NCI-H187 (cell line): ENCODE measurements around the gene TKT.
"Not testable (repeated sequence)": the region's sequence is repeated elsewhere in the genome, so short reads cannot be mapped to it uniquely, and the experiment has no call there.

Experiments used
- DNase-seq, 2 experiments: peaks; one replicate each; lab custom pipeline; 2025; lab: John Stamatoyannopoulos, UW

TKT gene

DNA sequence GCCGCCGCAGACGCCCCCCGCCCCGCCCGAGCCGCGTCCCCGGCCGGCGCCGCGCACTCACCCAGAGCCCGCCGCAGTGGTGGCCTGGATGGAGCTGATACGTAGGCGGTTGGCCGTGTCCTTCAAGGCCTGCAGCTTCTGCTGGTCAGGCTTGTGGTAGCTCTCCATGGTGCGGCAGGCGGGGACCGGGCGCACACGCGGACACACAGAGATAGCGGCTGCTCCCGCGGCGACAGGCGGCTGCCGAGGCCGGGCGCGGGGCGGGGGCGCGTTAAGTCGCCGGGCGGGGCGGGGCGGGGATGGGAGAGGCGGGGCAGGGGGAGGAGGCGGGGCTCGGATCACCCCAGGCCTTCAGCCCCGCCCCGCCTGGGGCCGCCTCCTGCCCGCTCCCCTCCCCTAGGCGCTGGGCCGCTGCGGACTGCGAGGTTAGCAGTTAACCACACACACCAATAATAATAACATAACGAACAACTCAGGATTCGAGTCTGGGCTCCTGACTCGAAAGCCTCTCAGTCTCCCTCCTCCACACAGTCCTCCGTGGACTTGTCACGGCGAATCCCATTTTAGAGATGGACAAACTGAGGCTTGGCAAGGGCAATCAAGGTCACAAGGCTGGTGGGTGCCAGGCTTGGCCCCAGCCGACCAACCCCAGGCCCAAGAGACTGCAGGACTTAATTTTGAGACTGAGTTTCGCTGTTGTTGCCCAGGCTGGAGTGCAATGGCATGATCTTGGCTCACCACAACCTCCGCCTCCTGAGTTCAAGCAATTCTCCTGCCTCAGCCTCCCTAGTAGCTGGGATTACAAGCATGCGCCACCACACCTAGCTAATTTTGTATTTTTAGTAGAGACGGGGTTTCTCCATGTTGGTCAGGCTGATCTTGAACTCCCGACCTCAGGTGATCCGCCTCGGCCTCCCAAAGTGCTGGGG, at the start of gene TKT:
Gene TKT (minus strand): TSS at position 248 of the 929 bp plus-strand sequence. CDS start 80 bp downstream, at position 168.
- peak; percentile 19 to 62 for DNase-seq

DNA sequence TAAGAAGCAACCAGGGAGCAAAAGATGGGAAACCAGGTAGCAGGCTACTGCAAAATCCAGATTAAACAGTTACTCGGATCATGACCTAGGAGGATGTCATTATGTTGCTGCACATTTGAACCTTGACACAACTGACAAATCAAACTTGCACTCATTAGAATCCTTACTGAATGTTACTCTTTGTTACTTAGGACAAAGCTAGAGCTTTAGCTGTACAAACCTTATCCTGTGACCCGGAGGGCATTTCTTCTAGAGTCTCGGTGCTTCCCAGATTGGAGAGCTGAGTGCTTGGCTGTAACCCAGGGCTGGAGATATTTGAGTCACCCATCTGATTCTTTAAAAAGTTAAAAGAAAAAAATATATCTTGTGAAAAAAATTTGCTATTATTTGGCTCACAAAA, 48.1 kb upstream of the TKT start:
- DNase-seq: no peak

DNA sequence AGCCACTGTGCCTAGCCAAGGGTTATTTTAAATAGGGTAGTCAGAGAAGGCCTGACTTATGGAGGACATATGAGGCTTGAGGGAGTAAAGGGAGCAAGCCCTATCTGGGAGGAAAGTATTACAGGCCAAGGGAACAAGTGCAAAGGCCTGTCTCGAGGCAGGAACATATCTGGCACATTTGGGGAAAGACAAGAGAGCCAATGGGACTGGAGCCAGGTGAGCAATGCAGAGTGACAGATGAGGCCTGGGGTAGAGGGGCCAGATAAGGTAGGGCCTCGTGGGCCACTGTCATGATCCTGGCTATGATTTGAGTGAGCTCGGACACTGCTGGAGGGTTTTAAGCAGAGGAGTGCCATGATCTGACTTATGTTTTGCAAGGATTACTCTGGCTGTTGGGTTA, 47.7 kb upstream of the TKT start:
- no peak for DNase-seq

DNA sequence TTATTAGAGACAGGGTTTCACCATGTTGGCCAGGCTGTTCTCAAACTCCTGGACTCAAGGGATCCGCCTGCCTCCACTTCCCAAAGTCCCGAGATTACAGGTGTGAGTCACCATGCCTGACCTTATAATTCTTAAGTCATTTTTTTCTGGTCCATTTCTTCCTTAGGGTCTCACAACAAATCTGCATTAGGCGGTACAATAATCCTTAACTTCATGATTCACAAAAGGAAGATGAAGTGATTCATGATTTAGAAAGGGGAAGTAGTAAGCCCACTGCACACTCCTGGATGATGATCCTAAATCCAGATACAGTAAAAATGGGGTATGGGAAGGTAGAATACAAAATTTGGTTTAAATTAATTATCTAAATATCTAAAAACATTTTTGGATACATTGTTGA, 45.0 kb upstream of the TKT start:
- DNase-seq: no peak

DNA sequence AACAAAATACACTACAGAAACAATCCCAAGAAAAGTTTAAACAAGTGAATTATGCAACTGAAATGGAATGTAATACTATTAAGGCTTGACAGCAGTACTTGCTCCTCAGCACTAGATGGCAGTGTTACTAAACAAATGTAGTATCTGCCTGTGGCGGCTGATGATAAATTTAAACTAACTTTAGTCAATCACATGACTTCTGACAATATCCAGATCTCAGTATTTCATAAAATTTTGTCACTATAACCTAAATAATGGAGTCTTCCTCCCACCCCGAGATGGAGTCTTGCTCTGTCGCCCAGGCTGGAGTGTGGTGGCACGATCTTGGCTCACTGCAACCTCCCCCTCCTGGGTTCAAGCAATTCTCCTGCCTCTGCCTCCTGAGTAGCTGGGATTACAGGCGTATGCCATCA, 43.8 kb upstream of the TKT start:
- DNase-seq: not testable (repeated sequence)

DNA sequence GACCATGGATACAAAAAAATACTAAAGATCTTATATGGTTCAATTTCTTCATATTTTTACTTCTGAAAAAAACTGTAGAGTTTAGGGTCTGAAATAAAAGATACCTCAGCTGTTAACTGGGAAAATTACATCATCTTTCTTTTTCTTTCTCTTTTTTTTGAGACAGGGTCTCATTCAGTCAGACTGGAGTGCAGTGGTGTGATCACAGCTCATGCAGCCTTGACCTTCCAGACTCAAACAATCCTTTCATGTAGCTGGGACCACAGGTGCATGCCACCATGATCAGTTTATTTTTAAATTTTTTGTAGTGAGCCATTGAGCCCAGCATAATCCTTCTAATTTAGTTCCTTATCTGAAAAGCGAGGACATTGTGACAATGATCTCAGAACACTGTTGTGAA, 39.6 kb upstream of the TKT start:
- no peak for DNase-seq

- DNase-seq: no peak
Measured at GRCh38 chr3:53293867-53294266, 38.0 kb upstream of the TKT start.

GRCh38 chr3:53288214-53288613, 32.4 kb upstream of the TKT start:
- no peak for DNase-seq

- no peak for DNase-seq
Measured at GRCh38 chr3:53287131-53287629, 31.4 kb upstream of the TKT start.

GRCh38 chr3:53286727-53287126, 30.9 kb upstream of the TKT start:
- DNase-seq: no peak

DNA sequence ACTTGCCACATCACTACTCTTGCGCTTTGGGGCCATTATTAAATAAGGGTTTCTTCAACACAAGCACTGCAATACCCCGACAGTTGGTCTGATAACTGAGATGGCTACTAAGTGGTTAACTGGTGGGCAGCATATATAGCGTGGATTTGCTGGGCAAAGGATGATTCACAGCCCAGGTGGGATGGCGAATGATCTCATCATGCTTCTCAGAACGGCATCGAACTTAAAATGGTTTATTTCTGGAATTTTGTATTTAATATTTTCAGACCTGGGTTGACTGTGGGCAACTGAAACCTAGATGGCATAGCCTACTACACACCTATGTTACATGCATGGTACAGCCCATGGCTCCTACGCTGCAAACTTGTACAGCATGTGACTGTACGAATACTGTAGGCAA, 26.8 kb upstream of the TKT start:
- no peak for DNase-seq

DNA sequence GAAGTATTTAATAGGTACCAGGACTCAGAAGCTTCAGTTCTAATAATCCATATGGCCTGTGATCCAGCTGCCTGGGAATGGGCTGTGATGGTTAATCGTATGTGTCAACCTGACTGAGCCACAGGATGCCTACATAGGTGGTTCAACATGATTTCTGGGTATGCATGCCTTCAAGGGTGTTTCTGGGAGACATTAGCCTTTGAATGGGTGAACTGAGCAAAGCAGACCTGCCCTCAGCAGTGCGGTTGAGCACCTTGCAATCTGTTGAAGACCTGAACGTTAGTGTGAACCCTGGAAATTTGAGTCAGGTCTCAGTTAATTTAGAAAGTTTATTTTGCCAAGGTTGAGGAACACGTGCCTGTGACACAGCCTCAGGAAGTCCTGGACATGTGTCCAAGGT, 22.8 kb upstream of the TKT start:
- DNase-seq: no peak

DNA sequence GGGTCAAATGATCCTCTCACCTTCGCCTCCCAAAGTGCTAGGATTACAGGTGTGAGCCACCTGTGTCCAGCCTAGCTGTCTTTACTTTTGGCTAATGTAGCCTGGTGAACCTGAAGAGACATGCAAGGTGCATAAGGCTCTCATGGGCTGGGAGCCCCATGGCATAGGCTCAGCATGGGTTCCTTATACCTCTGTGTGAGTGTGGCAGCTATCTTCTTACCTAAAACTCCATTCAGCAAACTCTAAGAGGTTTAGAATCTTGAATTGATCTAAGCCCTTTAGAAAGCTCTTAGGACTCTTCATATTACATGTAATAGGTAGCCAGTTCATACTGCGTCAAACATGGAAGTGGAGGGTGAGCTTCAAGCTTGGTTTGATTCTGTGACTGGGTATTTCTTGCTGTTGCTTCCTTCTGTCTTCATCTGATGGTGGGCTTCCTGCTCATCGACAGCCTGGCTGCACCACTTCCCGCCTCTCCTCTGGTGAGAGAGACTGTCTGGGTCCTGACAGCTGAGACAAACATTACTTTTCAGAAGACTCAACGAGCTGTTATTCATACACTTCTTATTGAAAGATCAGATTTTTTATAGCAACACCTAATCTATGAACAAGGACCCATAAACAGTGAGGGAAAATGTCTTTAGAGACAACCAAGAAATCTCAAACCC, 19.2 kb upstream of the TKT start:
- DNase-seq: no peak

DNA sequence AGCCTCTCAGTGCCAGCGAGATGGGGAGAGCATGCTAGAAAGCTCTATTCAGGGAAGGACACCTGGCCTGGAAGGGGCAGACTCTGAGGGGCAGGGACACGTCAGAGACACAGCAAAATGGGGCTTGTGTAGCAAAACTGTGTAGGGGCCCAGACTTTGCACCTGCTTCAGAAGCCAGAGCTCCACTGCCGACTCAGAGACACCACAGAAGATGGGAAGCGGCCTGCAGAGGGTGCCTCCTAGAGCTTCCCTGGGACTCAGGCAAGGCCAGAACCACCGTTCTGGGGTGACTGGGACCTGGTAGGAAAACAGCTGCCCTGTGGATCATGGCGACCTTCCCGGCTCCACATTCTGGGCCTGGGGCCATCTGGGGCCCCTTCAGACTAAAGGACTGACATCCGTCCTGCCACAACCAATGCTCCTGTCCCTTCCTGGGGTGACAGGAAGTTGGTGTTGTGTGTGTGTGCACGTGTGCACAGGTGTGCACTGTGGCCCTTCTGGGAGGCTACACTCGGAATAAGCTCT, 17.4 kb upstream of the TKT start:
- no peak for DNase-seq

- DNase-seq: no peak
Measured at GRCh38 chr3:53269888-53270880, 14.4 kb upstream of the TKT start.

DNA sequence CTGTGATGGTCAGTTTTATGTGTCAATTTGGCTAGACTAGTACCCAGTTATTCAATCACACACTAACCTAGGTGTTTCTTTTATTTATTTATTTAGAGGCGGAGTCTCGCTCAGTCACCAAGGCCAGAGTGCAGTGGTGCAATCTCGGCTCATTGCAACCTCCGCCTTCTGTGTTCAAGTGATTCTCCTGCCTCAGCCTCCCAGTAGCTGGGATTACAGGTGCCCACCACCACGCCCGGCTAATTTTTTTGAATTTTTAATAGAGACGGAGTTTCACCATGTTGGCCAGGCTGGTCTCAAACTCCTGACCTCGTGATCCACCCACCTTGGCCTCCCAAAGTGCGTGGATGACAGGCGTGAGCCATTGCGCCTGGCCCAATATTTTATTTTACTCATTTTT, 13.4 kb upstream of the TKT start:
- not testable (repeated sequence) for DNase-seq

- no peak for DNase-seq
Measured at GRCh38 chr3:53267766-53268165, 11.9 kb upstream of the TKT start.

GRCh38 chr3:53264718-53265117, 8.9 kb upstream of the TKT start:
- DNase-seq: no peak

DNA sequence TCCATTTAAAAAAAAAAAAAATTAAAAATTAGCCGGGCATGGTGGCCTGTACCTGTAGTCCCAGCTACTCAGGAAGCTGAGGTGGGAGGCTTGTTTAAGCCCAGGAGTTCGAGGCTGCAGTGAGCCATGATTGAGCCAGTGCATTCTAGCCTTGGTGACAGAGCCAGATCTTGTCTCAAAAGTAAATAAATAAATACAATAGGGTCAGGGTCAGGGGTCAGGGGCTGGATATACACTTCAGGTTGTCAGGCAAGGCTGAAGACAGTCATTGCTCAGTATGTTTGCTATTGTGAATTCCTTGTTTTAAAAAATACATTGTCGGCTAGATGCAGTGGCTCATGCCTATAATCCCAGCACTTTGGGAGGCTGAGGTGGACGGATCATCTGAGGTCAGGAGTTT, 8.1 kb upstream of the TKT start:
- no peak for DNase-seq

DNA sequence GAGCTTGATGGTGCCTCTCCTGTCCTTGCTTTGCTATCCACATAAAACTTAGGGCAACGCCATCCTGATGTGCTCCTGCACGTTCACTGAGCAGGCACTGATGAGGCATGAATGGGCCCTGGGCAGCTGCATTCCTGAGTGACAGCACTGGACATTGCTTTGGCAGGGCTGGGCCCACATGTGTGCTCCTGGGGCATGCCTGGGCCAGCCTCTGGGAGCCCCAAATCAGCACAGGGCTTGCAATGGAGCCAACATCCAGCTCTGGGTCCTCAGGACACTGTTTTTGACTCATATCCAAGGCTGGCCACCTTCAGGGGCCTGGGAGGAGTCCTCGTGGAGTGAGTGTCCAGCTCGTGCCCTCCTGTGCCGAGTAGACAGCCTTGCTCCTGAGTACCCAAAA, 5.9 kb upstream of the TKT start:
- DNase-seq: no peak

GRCh38 chr3:53260286-53260785, 4.5 kb upstream of the TKT start:
- no peak for DNase-seq
